Osteocyte (in vitro differentiated cells): ENCODE data around the gene ADPRS. TPM values are rescaled to one million over a fixed set of nuclear protein-coding genes. Genes with fewer than 3 reads are reported as not detected.

Source experiments
- DNase-seq: peaks from one replicate; pipeline ENCODE4 v3.0.0; 2021; ENCODE audit warnings: mixed read lengths; ENCODE audit not compliant: unreplicated experiment; ENCODE audit errors: extremely low spot score
- H3K27ac Mint-ChIP-seq: one replicate; pipeline ENCODE4 v1.8.0; 2021; ENCODE audit warnings: mild to moderate bottlenecking, mixed read lengths; ENCODE audit not compliant: unreplicated experiment
- H3K27me3 Mint-ChIP-seq: one replicate; pipeline ENCODE4 v1.8.0; 2021; ENCODE audit warnings: mixed read lengths; ENCODE audit not compliant: unreplicated experiment
- H3K36me3 Mint-ChIP-seq: one replicate; pipeline ENCODE4 v1.8.0; 2021; ENCODE audit warnings: mixed read lengths; ENCODE audit not compliant: unreplicated experiment
- H3K4me1 Mint-ChIP-seq: one replicate; pipeline ENCODE4 v1.8.0; 2021; ENCODE audit warnings: mixed read lengths; ENCODE audit not compliant: unreplicated experiment
- H3K4me3 Mint-ChIP-seq: one replicate; pipeline ENCODE4 v1.8.0; 2021; ENCODE audit warnings: mild to moderate bottlenecking, moderate library complexity, mixed read lengths; ENCODE audit not compliant: unreplicated experiment
- H3K9me3 Mint-ChIP-seq: one replicate; pipeline ENCODE4 v1.8.0; 2021; ENCODE audit warnings: mixed read lengths; ENCODE audit not compliant: unreplicated experiment
- total RNA-seq: library from RNA; stranded (reverse); gene quantifications from 2 replicates; pipeline ENCODE4 v1.2.1, GENCODE V29; 2021
- TF ChIP-seq, protein P1 (sequence below): fragments of 200-600 bp; sonication (generic); IDR thresholded peaks from 2 replicates; pipeline ENCODE4 v1.5.0; 2021; ENCODE audit warnings: antibody characterized with exemption, mild to moderate bottlenecking, moderate library complexity

ADPRS gene
- total RNA-seq, 1 donor from 2014 or later, result 19.7 TPM

- TF ChIP-seq, protein P1, sequence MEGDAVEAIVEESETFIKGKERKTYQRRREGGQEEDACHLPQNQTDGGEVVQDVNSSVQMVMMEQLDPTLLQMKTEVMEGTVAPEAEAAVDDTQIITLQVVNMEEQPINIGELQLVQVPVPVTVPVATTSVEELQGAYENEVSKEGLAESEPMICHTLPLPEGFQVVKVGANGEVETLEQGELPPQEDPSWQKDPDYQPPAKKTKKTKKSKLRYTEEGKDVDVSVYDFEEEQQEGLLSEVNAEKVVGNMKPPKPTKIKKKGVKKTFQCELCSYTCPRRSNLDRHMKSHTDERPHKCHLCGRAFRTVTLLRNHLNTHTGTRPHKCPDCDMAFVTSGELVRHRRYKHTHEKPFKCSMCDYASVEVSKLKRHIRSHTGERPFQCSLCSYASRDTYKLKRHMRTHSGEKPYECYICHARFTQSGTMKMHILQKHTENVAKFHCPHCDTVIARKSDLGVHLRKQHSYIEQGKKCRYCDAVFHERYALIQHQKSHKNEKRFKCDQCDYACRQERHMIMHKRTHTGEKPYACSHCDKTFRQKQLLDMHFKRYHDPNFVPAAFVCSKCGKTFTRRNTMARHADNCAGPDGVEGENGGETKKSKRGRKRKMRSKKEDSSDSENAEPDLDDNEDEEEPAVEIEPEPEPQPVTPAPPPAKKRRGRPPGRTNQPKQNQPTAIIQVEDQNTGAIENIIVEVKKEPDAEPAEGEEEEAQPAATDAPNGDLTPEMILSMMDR, result no peak
- no peak overlapping the region for H3K4me3 Mint-ChIP-seq
- H3K27me3 Mint-ChIP-seq, result peaks cover 3% of the 10 kb centered on the region
- H3K36me3 Mint-ChIP-seq, result no peaks in the 10 kb centered on the region
- H3K4me1 Mint-ChIP-seq, result peaks cover 4% of the 10 kb centered on the region
- DNase-seq, result no peak
- no peak overlapping the region for H3K27ac Mint-ChIP-seq
- no peaks in the 10 kb centered on the region for H3K9me3 Mint-ChIP-seq
Measured at GRCh38 chr1:36080236-36080635, 8.5 kb upstream of the ADPRS start.

DNA sequence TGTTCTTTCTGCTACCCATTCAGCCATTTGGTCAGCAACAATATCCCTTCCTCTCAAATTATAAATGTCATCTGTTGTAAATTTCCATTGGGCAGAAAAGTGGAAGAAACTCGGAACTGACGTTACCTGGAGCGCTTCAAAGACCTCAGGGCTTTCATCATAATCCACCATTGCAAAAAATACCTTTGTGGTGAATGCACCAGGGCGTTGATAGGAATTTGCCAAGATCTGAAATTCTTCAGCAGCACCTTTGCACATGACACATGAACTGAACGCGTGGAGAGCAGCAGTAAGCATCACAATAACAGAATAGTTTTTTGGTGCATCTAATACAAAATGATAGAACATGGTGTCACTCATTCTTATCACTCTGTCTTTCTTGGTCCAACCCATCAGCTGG, 7.9 kb upstream of the ADPRS start:
- Mint-ChIP-seq H3K4me3 (no peak overlapping the region), H3K27ac (no peak overlapping the region), H3K9me3 (no peaks in the 10 kb centered on the region), H3K36me3 (no peaks in the 10 kb centered on the region), H3K27me3 (peaks cover 3% of the 10 kb centered on the region), H3K4me1 (peaks cover 4% of the 10 kb centered on the region)
- TF ChIP-seq, protein P1, result no peak
- no peak for DNase-seq

DNA sequence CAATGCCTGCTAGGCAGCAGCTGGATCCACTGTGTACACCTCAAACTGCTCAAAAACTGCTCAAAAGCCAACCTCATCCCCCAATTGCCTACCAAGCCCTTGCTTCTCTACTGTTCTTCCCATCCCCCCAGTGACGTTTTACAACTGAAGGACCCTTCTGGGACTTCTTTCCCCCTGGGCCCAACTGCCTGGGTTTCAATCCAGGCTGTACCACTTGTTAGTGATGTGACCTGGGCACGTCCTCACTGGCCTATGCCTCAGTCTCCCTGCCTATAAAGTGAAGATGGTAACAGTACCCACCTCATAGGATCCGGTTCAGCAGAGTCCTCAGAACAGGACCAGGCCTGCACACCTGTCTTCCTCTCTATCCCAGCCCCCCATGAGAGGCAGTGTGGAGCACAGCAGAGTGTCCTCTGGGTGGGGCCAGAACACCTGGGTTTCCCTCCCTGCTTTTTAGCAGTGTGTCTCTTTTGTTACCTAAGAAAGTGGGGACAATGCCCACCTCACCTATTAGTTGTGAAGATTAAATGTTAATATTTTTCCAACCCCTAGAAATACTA, 6.7 kb upstream of the ADPRS start:
- TF ChIP-seq, protein P1, result no peak
- Mint-ChIP-seq H3K36me3 (no peaks in the 10 kb centered on the region), H3K9me3 (no peaks in the 10 kb centered on the region), H3K27ac (no peak overlapping the region), H3K27me3 (peaks cover 3% of the 10 kb centered on the region), H3K4me3 (no peak overlapping the region), H3K4me1 (peaks cover 4% of the 10 kb centered on the region)
- peak; percentile 40 for DNase-seq

DNA sequence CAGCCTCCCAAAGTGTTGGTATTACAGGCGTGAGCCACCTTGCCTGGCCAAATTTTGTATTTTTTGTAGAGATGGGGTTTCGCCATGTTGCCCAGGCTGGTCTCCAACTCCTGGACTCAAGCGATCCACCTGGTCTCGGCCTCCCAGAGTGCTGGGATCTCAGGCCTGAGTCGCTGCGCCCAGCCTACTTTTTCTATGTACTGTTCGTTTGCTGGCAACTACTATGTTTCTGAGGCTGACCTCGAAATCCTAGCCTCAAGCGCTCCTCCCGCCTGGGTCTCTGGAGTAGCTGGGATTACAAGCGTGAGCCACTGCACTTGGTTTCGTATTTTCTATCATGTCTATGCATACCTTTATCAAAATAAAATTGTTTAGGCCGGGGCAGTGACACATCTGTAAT, 5.5 kb upstream of the ADPRS start:
- Mint-ChIP-seq H3K9me3 (no peaks in the 10 kb centered on the region), H3K4me3 (peak overlapping the region; percentile 73), H3K27ac (no peak overlapping the region), H3K4me1 (peaks cover 5% of the 10 kb centered on the region), H3K36me3 (no peaks in the 10 kb centered on the region), H3K27me3 (peaks cover 3% of the 10 kb centered on the region)
- peak; percentile 64 for DNase-seq
- TF ChIP-seq, protein P1, result no peak

DNA sequence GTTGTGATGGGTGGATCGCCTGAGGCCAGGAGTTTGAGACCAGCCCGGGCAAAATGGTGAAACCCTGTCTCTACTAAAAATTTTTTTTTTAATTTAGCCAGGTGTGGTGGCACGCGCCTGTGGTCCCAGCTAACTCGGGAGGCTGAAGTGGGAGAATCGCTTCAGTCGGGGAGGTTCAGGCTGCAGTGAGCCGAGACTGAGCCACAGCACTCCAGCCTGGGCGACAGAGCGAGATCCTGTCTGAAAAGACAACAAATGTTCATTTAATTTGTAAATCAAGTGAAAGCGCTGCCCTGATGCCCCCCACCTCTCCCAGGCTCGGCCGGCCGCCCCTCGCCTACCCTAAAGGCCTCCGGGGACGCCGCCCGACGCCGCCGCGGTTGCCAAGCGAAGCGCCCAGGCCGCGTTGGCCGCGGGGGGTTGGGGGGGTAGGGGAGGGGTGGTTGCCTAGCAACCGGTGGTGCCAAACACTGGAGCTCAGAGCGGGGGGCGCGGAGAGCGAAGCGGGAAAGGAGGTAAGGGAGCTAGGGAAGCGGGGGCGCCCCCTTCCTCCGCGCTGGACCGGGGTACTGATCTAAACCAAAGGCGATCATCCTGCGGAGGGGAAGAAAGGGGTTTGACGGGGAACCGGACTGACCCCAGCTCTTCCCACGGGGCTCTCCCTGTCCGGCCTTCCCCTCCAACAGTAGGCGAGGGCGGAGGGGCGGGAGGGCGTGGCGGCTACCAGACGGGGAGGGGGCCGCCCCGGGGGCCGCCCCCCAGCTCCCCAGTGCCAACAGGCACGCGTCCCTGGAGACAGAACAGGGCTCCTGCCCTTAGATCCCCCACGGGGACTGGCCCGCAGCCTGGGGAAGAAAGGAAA, 4.8 kb upstream of the ADPRS start, which contains the start of gene TEKT2:
Gene TEKT2 (plus strand): TSS at position 460 of the 862 bp plus-strand sequence. CDS start 828 bp downstream, outside the sequence.
- Mint-ChIP-seq H3K4me1 (peaks cover 7% of the 10 kb centered on the region), H3K9me3 (no peaks in the 10 kb centered on the region), H3K27ac (peak within 1 kb of the TSS; percentile 66), H3K4me3 (peak within 1 kb of the TSS; percentile 73), H3K36me3 (no peaks in the 10 kb centered on the region), H3K27me3 (peaks cover 3% of the 10 kb centered on the region)
- TF ChIP-seq, protein P1, result no peak
- DNase-seq, result peak; percentile 92
